Keratinocyte (primary cell): ENCODE results near the gene SETX. TPM values are rescaled to one million over a fixed set of nuclear protein-coding genes. Genes with fewer than 3 reads are reported as not detected.

Source experiments
- DNase-seq: peaks from one replicate; pipeline ENCODE4 v3.0.0-alpha.2; 2011; ENCODE audit warnings: low read depth, missing footprints, low spot score
- FAIRE-seq: peaks from 2 replicates; lab custom pipeline; 2011; peaks lifted over from hg19 to GRCh38; lab: Jason Lieb, UNC
- H2AFZ ChIP-seq: 2 replicates; pipeline ENCODE4 v1.6.0; 2012; ENCODE audit warnings: low read length, control low read depth, inconsistent platforms; ENCODE audit not compliant: control insufficient read depth
- H3K27ac ChIP-seq: 2 replicates; pipeline ENCODE4 v1.5.1; 2011; ENCODE audit warnings: low read length; ENCODE audit not compliant: control insufficient read depth, insufficient read depth
- H3K27me3 ChIP-seq: 3 replicates; pipeline ENCODE4 v1.6.0; 2011; ENCODE audit warnings: low read length; ENCODE audit not compliant: control insufficient read depth, insufficient read depth; ENCODE audit errors: extremely low read depth
- H3K36me3 ChIP-seq, 2 experiments: 2 replicates in 1 of 2; 3 replicates in 1 of 2; pipeline ENCODE4 v1.5.1; 2011; ENCODE audit warnings: low read length in 2 of 2, mild to moderate bottlenecking in 1 of 2; ENCODE audit not compliant: control insufficient read depth in 2 of 2, insufficient read depth in 2 of 2; ENCODE audit errors: extremely low read depth in 1 of 2
- H3K4me1 ChIP-seq: 3 replicates; pipeline ENCODE4 v1.5.1; 2011; ENCODE audit warnings: low read length; ENCODE audit not compliant: control insufficient read depth, insufficient read depth; ENCODE audit errors: extremely low read depth
- H3K4me2 ChIP-seq: 3 replicates; pipeline ENCODE4 v1.6.0; 2011; ENCODE audit warnings: low read depth, low read length; ENCODE audit not compliant: control insufficient read depth, insufficient read depth; ENCODE audit errors: extremely low read depth
- H3K4me3 ChIP-seq, 3 experiments: fragments of 200-600 bp in 1 of 3; sonication (generic) in 1 of 3; 2 replicates in 2 of 3; 3 replicates in 1 of 3; pipeline ENCODE4 v1.5.1; 2011 to 2016; ENCODE audit warnings: low read length in 3 of 3, mild to moderate bottlenecking in 3 of 3, control low read depth in 2 of 3, inconsistent platforms in 1 of 3, low read depth in 1 of 3, mixed read lengths in 1 of 3, mixed run types in 1 of 3, moderate library complexity in 1 of 3; ENCODE audit not compliant: control insufficient read depth in 2 of 3, insufficient read depth in 2 of 3; ENCODE audit errors: extremely low read depth in 1 of 3
- H3K79me2 ChIP-seq: 2 replicates; pipeline ENCODE4 v1.6.0; 2012; ENCODE audit warnings: low read length; ENCODE audit not compliant: control insufficient read depth, insufficient read depth
- H3K9ac ChIP-seq: 3 replicates; pipeline ENCODE4 v1.6.0; 2011; ENCODE audit warnings: low read length; ENCODE audit not compliant: control insufficient read depth, insufficient read depth; ENCODE audit errors: extremely low read depth
- H3K9me1 ChIP-seq: 3 replicates; pipeline ENCODE4 v1.6.0; 2011; ENCODE audit warnings: low read length; ENCODE audit not compliant: control insufficient read depth, insufficient read depth; ENCODE audit errors: extremely low read depth
- H3K9me3 ChIP-seq: 2 replicates; pipeline ENCODE4 v1.5.1; 2012; ENCODE audit warnings: low read depth, low read length; ENCODE audit not compliant: control insufficient read depth
- H4K20me1 ChIP-seq: 3 replicates; pipeline ENCODE4 v1.6.0; 2011; ENCODE audit warnings: low read length; ENCODE audit not compliant: control insufficient read depth, insufficient read depth; ENCODE audit errors: extremely low read depth
- CTCF ChIP-seq, 3 experiments: IDR thresholded peaks in 1 of 3; conservative IDR thresholded peaks in 1 of 3; optimal IDR thresholded peaks in 1 of 3; 2 replicates in 2 of 3; 3 replicates in 1 of 3; pipeline versions ENCODE3 to v1.5.1; 2011; ENCODE audit warnings: low read length in 3 of 3, mild to moderate bottlenecking in 3 of 3, moderate library complexity in 2 of 3, control low read depth in 1 of 3, inconsistent platforms in 1 of 3; ENCODE audit not compliant: insufficient read depth in 2 of 3; ENCODE audit errors: extremely low read depth in 1 of 3
- EZH2 ChIP-seq: IDR thresholded peaks from one replicate; pipeline ENCODE4 v1.6.1; 2012; ENCODE audit warnings: inconsistent platforms, mild to moderate bottlenecking, low read length, moderate library complexity
- dilution Hi-C: fragments of 300-500 bp; cut with MboI; formaldehyde crosslinking; loops from one replicate; pipeline ENCODE4 v1.7.0; 2020; ENCODE audit warnings: low sequenced_read_pairs; ENCODE audit not compliant: extremely low pct_ligation_motif_present
- polyA plus RNA-seq, 5 experiments: library from polyadenylated mRNA; depleted of rRNA in 3 of 5; stranded (reverse) in 3 of 5; stranded (forward) in 1 of 5; unstranded in 1 of 5; fragments of >200 nt; gene quantifications; 1 replicate in 1 of 5; 2 replicates in 3 of 5; 3 replicates in 1 of 5; pipeline versions ENCODE4 v1.2.1 to v1.2.3, GENCODE V29; 2011 to 2012; ENCODE audit warnings: missing spikeins in 2 of 5, low read depth in 1 of 5, low replicate concordance in 1 of 5

SETX gene
- polyA plus RNA-seq, 1 donor (not counting 4 experiments of a cell fraction or from before 2014, with no cell fraction given), result 23.8 TPM

DNA sequence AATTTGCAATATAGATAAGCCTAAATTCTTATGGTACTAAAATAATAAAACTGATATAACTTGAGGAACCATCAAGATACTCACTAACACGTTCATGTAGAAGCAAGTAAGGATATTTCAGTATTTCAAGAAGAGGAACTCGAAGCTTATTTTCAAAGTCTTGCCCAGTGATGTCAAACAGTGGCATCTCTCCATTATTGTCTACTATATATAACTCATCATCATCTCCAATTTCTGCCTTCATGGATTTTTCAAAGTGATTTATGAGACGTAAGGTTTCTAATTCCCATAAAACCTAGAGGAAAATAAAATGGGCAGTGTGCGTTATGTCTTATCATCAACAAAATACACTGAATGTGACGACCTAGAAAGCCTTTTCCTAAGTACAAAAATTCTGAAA is 8.6 kb downstream of the SETX start:
- H3K27ac ChIP-seq, result no peak overlapping the region
- H3K4me2 ChIP-seq, result no peak overlapping the region
- H3K9me3 ChIP-seq, result no peaks in the 10 kb centered on the region
- H2AFZ ChIP-seq, result no peak overlapping the region
- no peak overlapping the region for H3K9ac ChIP-seq
- TF ChIP-seq EZH2 (no peak), CTCF (optimal IDR thresholded peaks at IDR 0.05 in 1 of 3, IDR thresholded peaks at IDR 0.05 in 1 of 3, conservative IDR thresholded peaks at IDR 0.05 in 1 of 3; ENCODE audit: extremely low read depth in 1 of 3, insufficient read depth in 2 of 3, low read length in 3 of 3) (no peak)
- H4K20me1 ChIP-seq, result no peaks in the 10 kb centered on the region
- H3K4me1 ChIP-seq, result peaks cover 2% of the 10 kb centered on the region
- no peaks in the 10 kb centered on the region for H3K9me1 ChIP-seq
- FAIRE-seq, result no peak
- no peak for DNase-seq
- no peaks in the 10 kb centered on the region for H3K27me3 ChIP-seq
- dilution Hi-C loops, result no loop called here
- peaks cover 17% of the 10 kb centered on the region for H3K79me2 ChIP-seq
- H3K36me3 ChIP-seq, result peaks cover 23 to 53% of the 10 kb centered on the region in 2 experiments
- no peak overlapping the region for H3K4me3 ChIP-seq

- peaks cover 2% of the 10 kb centered on the region for H3K79me2 ChIP-seq
- no peaks in the 10 kb centered on the region for H4K20me1 ChIP-seq
- dilution Hi-C loops, result no loop called here
- H3K9ac ChIP-seq, result no peak overlapping the region
- no peaks in the 10 kb centered on the region for H3K9me1 ChIP-seq
- peaks cover 20 to 50% of the 10 kb centered on the region in 2 experiments for H3K36me3 ChIP-seq
- no peak overlapping the region for H3K27ac ChIP-seq
- DNase-seq (no peak), FAIRE-seq (peak; percentile 65)
- H3K4me1 ChIP-seq, result no peaks in the 10 kb centered on the region
- H2AFZ ChIP-seq, result no peak overlapping the region
- H3K4me2 ChIP-seq, result no peak overlapping the region
- H3K27me3 ChIP-seq, result no peaks in the 10 kb centered on the region
- H3K4me3 ChIP-seq, result no peak overlapping the region
- no peaks in the 10 kb centered on the region for H3K9me3 ChIP-seq
- TF ChIP-seq EZH2 (no peak), CTCF (optimal IDR thresholded peaks at IDR 0.05 in 1 of 3, IDR thresholded peaks at IDR 0.05 in 1 of 3, conservative IDR thresholded peaks at IDR 0.05 in 1 of 3; ENCODE audit: extremely low read depth in 1 of 3, insufficient read depth in 2 of 3, low read length in 3 of 3) (no peak)
Observed at GRCh38 chr9:132341177-132341840, 13.5 kb downstream of the SETX start.
